ENCODE results near the gene PPL. TPM values are rescaled to one million over a fixed set of nuclear protein-coding genes. Genes with fewer than 3 reads are reported as not detected.
A peak's percentile ranks its signal among the peaks of the same experiment; 100 is the strongest.

Gene PPL
- total and polyA plus RNA-seq, 2 of the 8 experiments (the other 6 are each of a cell fraction or from before 2014, with no cell fraction given): 11.3 to 29.5 TPM

GRCh38 chr16:4958510-4959438 lies 21.8 kb upstream of the PPL start:
- peak overlapping the region; percentile 83 for H4K91ac ChIP-seq (replicated peaks; ENCODE audit: insufficient read length, low read length)
- 0 out of 2 replicates have a peak, but pooled peaks cover 3% of the 10 kb centered on the region for H3K79me1 ChIP-seq (ENCODE audit: low read depth, low read length)
- H2AK5ac ChIP-seq (ENCODE audit: low read depth, low read length): 0 out of 2 replicates have a peak overlapping the region, but pooled peaks have one; percentile 68
- H3K27me3 ChIP-seq (replicated peaks in 1 of 4; ENCODE audit: control insufficient read depth in 3 of 4, extremely low read depth in 1 of 4, insufficient read depth in 3 of 4, low read length in 3 of 4): no peaks in the 10 kb centered on the region; a peak in 2 of 7 replicates
- peak overlapping the region; percentile 84 to 92 for H3K4me2 ChIP-seq (ENCODE audit: insufficient read depth in 1 of 2, low read depth in 2 of 2, low read length in 2 of 2)
- peak overlapping the region; percentile 34 to 54 (median 49); a peak in 7 of 8 replicates for H3K4me3 ChIP-seq (ENCODE audit: extremely low read depth in 1 of 4, insufficient read depth in 2 of 4, low read depth in 3 of 4, low read length in 4 of 4)
- H3K56ac ChIP-seq (replicated peaks; ENCODE audit: insufficient read length, low read depth, low read length): peak overlapping the region; percentile 9
- peak overlapping the region; percentile 83 for H4K8ac ChIP-seq (ENCODE audit: extremely low read depth, insufficient read depth, low read length)
- H2BK120ac ChIP-seq (replicated peaks; ENCODE audit: low read depth, low read length): no peak overlapping the region
- H2BK12ac ChIP-seq (ENCODE audit: low read depth, low read length): peak overlapping the region; percentile 90
- H3K9ac ChIP-seq (replicated peaks in 1 of 4; ENCODE audit: extremely low read depth in 1 of 4, low read depth in 3 of 4, low read length in 3 of 4): no peak overlapping the region; a peak in 1 of 7 replicates
- no peak overlapping the region for H3K14ac ChIP-seq (ENCODE audit: insufficient read length)
- peak overlapping the region; percentile 67 for H2BK20ac ChIP-seq (ENCODE audit: low read length)
- peaks cover 10% of the 10 kb centered on the region for H3K23me2 ChIP-seq (ENCODE audit: low read depth, low read length)
- WGBS, 2 experiments (ENCODE audit: extremely low coverage in 1 of 2, insufficient coverage in 1 of 2, insufficient read length in 1 of 2, insufficient replicate concordance in 2 of 2, low coverage in 1 of 2, low lambda C conversion rate in 2 of 2, missing lambda C conversion rate in 1 of 2): 79% methylated on average over 28 of the region's 29 CpGs; no CpG with 5 or more reads in 1 of the 2 experiments
- CTCF ChIA-PET (ENCODE audit: partially characterized antibody): interaction anchor here (0.5 to 5.5 kb wide), 14 partner anchors 14 to 134 kb away, joined by 3 to 30 read pairs (median 3); no protein-coding TSS in a partner anchor
- H2AFZ ChIP-seq (ENCODE audit: low read length): no peak overlapping the region
- peaks cover 0 to 3% of the 10 kb centered on the region in 2 experiments for H4K20me1 ChIP-seq (replicated peaks in 1 of 2; ENCODE audit: control insufficient read depth in 1 of 2, insufficient read depth in 2 of 2, low read length in 2 of 2)
- no peak for FAIRE-seq
- peak overlapping the region; percentile 90; the same call in 1 of the 2 replicates for H2BK15ac ChIP-seq (ENCODE audit: low read length)
- no peak overlapping the region for H3K27ac ChIP-seq (ENCODE audit: low read depth, low read length)
- peak overlapping the region; percentile 42 for H3K23ac ChIP-seq (ENCODE audit: insufficient read length)
- no peaks in the 10 kb centered on the region for H3K79me2 ChIP-seq (ENCODE audit: control insufficient read depth in 1 of 2, insufficient read depth in 2 of 2, low read length in 2 of 2)
- no peak for DNase-seq (ENCODE audit: low read depth in 1 of 2, low spot score in 2 of 2)
- TF ChIP-seq KDM1A (IDR thresholded peaks at IDR 0.05; ENCODE audit: borderline replicate concordance, low read length): peak; percentile 71; the same call in 1 of the 2 replicates
- peak; percentile 31 for TF ChIP-seq KDM4A (IDR thresholded peaks at IDR 0.05; ENCODE audit: low read depth, low read length, severe bottlenecking)
- no peak for TF ChIP-seq POU5F1 (IDR thresholded peaks at IDR 0.05; ENCODE audit: low read depth, low read length)
- H2BK5ac ChIP-seq (ENCODE audit: low read depth, low read length): peak overlapping the region; percentile 82; the same call in 1 of the 2 replicates
- no peak overlapping the region for H3K18ac ChIP-seq (ENCODE audit: extremely low read depth, low read length)
- H3K9me3 ChIP-seq (ENCODE audit: insufficient read depth in 2 of 2, low read depth in 1 of 2, low read length in 1 of 2): no peaks in the 10 kb centered on the region
- H3K4ac ChIP-seq (replicated peaks; ENCODE audit: insufficient read length, low read depth, low read length): no peak overlapping the region
- H4K5ac ChIP-seq (ENCODE audit: insufficient read length, low read depth, low read length): no peak overlapping the region
- peaks cover 0 to 10% (median 9%) of the 10 kb centered on the region in 4 experiments; a peak in 6 of 7 replicates for H3K4me1 ChIP-seq (replicated peaks in 1 of 4; ENCODE audit: control insufficient read depth in 3 of 4, insufficient read depth in 4 of 4, low read length in 3 of 4)
- POLR2A ChIA-PET (ENCODE audit: partially characterized antibody): interaction anchor here (0.6 to 3.2 kb wide), 8 partner anchors 11 to 172 kb away, joined by 3 to 18 read pairs (median 6); partner anchors contain the start of gene PPL
- H3K36me3 ChIP-seq (ENCODE audit: control insufficient read depth in 2 of 4, insufficient read depth in 4 of 4, low read length in 3 of 4): no peaks in the 10 kb centered on the region

Data from H1 (cell line).